ENCODE results near the gene OR5B2. TPM values are rescaled to one million over a fixed set of nuclear protein-coding genes. Genes with fewer than 3 reads are reported as not detected.
"Not testable (repeated sequence)": the region's sequence is repeated elsewhere in the genome, so short reads cannot be mapped to it uniquely, and the experiment has no call there.

Gene OR5B2
- total RNA-seq, 1 donor from 2014 or later = not detected

- TF ChIP-seq CTCF (conservative IDR thresholded peaks at IDR 0.05; ENCODE audit: low read depth, low read length) = no peak
- no peak for DNase-seq (ENCODE audit: low read depth)
- no peak within 1 kb of the TSS for H3K4me3 ChIP-seq (ENCODE audit: low read depth, low read length)
These were observed 14.2 kb upstream of the OR5B2 start, which contains the start of gene OR5B12 for GRCh38 chr11:58442136-58442535. Gene OR5B12, minus strand, starts transcription at chr11:58442236. Its CDS starts 2,085 bp downstream, at chr11:58440151.

DNA sequence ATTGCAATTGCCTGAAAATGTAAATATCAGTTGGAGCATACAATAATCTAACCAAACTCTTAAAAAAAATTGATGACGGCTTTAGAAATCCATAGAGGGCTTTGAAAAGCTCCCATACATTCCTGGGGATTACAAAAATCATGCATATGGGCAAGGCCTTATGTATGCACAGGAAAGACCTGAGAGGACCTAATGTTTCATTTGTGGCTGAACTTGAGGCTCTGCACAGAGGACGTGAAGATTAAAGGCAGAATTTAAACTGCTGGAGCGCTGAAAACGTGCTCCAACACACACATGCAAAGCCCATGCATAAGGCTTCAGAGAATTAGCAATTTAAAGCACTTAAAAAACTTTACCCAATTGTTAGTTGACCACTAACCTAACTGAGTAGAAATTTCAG, 10.6 kb upstream of the OR5B2 start:
- TF ChIP-seq CTCF (conservative IDR thresholded peaks at IDR 0.05; ENCODE audit: low read depth, low read length) = no peak
- no peak for DNase-seq (ENCODE audit: low read depth)
- no peak overlapping the region for H3K4me3 ChIP-seq (ENCODE audit: low read depth, low read length)

DNA sequence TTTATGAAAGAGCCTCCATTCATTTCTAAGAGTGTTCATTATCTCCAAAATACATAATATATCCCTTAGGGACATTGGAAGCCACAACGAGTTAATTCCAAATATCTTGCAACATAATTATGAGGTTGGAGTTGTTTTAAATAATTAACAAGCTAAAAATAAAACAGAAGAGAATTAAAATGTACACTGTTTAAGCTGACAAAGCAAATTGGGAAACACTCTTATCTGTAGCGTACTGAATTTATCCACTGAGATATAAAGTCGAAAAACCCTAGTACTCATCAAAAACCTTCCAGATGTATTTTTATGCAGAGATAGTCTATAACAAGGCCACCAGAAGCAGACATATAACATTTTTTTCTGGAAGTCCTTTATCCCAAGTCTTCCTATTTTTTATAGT, 6.3 kb upstream of the OR5B2 start:
- DNase-seq (ENCODE audit: low read depth) = no peak
- no peak for TF ChIP-seq CTCF (conservative IDR thresholded peaks at IDR 0.05; ENCODE audit: low read depth, low read length)
- H3K4me3 ChIP-seq (ENCODE audit: low read depth, low read length) = no peak overlapping the region

- TF ChIP-seq CTCF (conservative IDR thresholded peaks at IDR 0.05; ENCODE audit: low read depth, low read length) = no peak
- no peak overlapping the region for H3K4me3 ChIP-seq (ENCODE audit: low read depth, low read length)
- DNase-seq (ENCODE audit: low read depth) = no peak
These were observed 5.8 kb upstream of the OR5B2 start for GRCh38 chr11:58433638-58434203.

DNA sequence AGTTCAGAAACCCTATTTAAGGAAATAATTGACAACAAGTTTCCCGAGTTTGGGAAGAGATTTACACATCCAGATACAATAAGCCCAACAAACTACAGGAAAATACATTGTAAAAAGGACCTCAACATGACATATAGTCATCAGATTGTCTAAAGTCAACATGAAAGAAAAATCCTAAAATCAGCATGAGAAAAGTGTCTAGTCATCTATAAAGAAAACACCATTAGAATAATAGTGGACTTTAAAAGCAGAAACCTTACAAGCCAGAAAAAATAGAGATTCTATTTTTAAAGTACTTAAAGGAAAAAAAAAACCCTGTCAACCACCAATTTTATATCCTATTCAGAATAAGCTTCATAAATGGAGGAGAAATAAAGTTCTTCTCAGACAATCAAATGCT, 1.4 kb upstream of the OR5B2 start:
- no peak overlapping the region for H3K4me3 ChIP-seq (ENCODE audit: low read depth, low read length)
- no peak for DNase-seq (ENCODE audit: low read depth)
- no peak for TF ChIP-seq CTCF (conservative IDR thresholded peaks at IDR 0.05; ENCODE audit: low read depth, low read length)

DNA sequence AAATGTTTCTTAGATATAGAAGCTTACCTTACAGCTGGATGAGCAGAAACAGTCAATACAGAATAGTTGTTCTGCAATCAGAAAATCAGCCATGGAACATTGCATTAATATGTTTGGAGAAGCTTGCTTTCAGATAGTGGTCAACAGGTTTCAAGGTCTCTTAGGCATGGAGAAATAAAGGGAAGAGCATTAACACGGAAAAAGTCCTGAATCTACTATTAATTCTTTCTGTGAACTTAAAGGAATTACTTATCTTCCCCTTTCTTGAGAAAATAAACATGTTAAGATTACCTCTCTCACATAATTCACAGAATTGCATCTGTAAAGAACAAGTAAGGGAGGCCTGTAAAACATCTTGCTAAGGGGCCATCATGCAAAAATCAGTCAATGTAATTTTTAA, 21.1 kb downstream of the OR5B2 start, which contains the start of gene OR5B3:
Gene OR5B3 (minus strand): TSS at position 101 of the 400 bp plus-strand sequence. CDS start 3,465 bp downstream, outside the sequence.
- no peak for TF ChIP-seq CTCF (conservative IDR thresholded peaks at IDR 0.05; ENCODE audit: low read depth, low read length)
- H3K4me3 ChIP-seq (ENCODE audit: low read depth, low read length) = no peak within 1 kb of the TSS
- DNase-seq (ENCODE audit: low read depth) = no peak

- not testable (repeated sequence) for H3K4me3 ChIP-seq (ENCODE audit: low read depth, low read length); DNase-seq (ENCODE audit: low read depth)
These were observed 28.3 kb downstream of the OR5B2 start for GRCh38 chr11:58399622-58400021.
